HCT116 (cell line): ENCODE measurements around the gene CDK16. TPM values are rescaled to one million over a fixed set of nuclear protein-coding genes. Genes with fewer than 3 reads are reported as not detected.

ENCODE experiments used
- ATAC-seq: fragments of 200-7000 bp; cut with Tn5 transposase; 2 replicates; pipeline ENCODE4 v1.9.1; 2020; ENCODE audit warnings: mild to moderate bottlenecking, moderate library complexity
- BruUV-seq: library from RNA; stranded (reverse); fragments of 400-500 nt; replicated peaks from 2 replicates; lab custom pipeline; 2021; lab: Mats Ljungman, UMichigan
- CTCF ChIA-PET: fragments of 300-600 bp; sonication (Branson Sonifier 250); formaldehyde crosslinking; loops from one replicate; lab custom pipeline; 2021; ENCODE audit warnings: antibody characterized with exemption; lab: Charles Lee
- POLR2A ChIA-PET: fragments of 300-600, 350-600 bp; sonication (Branson Sonifier 250); formaldehyde crosslinking; loops from one replicate; lab custom pipeline; 2021; ENCODE audit warnings: antibody characterized with exemption; lab: Charles Lee
- RAD21 ChIA-PET, 2 experiments: fragments of 300-600 bp; sonication (Branson Sonifier 250); formaldehyde crosslinking; loops; one replicate each; lab custom pipeline; 2023; ENCODE audit warnings: low total read pairs in 2 of 2; ENCODE audit not compliant: uncharacterized antibody in 2 of 2, unreplicated experiment in 2 of 2, low non-redundant PET in 1 of 2; lab: Charles Lee
- DNase-seq: peaks from one replicate; pipeline ENCODE4 v3.0.0-alpha.2; 2010; ENCODE audit warnings: low read depth, low spot score
- H2AFZ ChIP-seq: fragments of 200-600 bp; shearing (Covaris generic), sonication (generic); 2 replicates; pipeline ENCODE4 v1.6.1; 2017; ENCODE audit warnings: low read depth, mixed run types, mixed read lengths, antibody characterized with exemption, low read length; ENCODE audit not compliant: poor library complexity, severe bottlenecking
- H3K27ac ChIP-seq: 2 replicates; pipeline ENCODE4 v1.5.1; 2012; ENCODE audit warnings: low read depth, low read length
- H3K27me3 ChIP-seq: fragments of 200-600 bp; sonication (generic); 2 replicates; pipeline ENCODE4 v1.6.1; 2016; ENCODE audit warnings: mixed run types, low read length, mixed read lengths; ENCODE audit not compliant: insufficient read depth
- H3K36me3 ChIP-seq, 2 experiments: fragments of 200-500 bp in 1 of 2; fragments of 200-600 bp in 1 of 2; sonication (Bioruptor generic) in 1 of 2; sonication (generic) in 1 of 2; 2 replicates each; pipeline versions ENCODE4 v1.5.1 to v1.6.1; 2014 to 2016; ENCODE audit warnings: low read length in 2 of 2, inconsistent platforms in 1 of 2, mixed read lengths in 1 of 2, mixed run types in 1 of 2; ENCODE audit not compliant: insufficient read depth in 2 of 2, control insufficient read depth in 1 of 2
- H3K4me1 ChIP-seq, 2 experiments: fragments of 200-600 bp in 1 of 2; sonication (generic) in 1 of 2; 2 replicates each; pipeline versions ENCODE4 v1.5.1 to v1.6.1; 2012 to 2017; ENCODE audit warnings: low read length in 2 of 2, inconsistent platforms in 1 of 2, mild to moderate bottlenecking in 1 of 2, mixed read lengths in 1 of 2, mixed run types in 1 of 2, moderate library complexity in 1 of 2; ENCODE audit not compliant: insufficient read depth in 2 of 2, control insufficient read depth in 1 of 2
- H3K4me2 ChIP-seq: fragments of 200-600 bp; sonication (generic); 2 replicates; pipeline ENCODE4 v1.6.1; 2017; ENCODE audit warnings: mixed run types, low read length, mixed read lengths
- H3K4me3 ChIP-seq, 2 experiments: fragments of 200-600 bp in 1 of 2; sonication (generic) in 1 of 2; replicated peaks in 1 of 2; 2 replicates each; pipeline ENCODE4 v1.5.1; 2011 to 2016; ENCODE audit warnings: low read length in 2 of 2, control low read depth in 1 of 2, low read depth in 1 of 2, mild to moderate bottlenecking in 1 of 2, mixed read lengths in 1 of 2, mixed run types in 1 of 2
- H3K79me2 ChIP-seq: fragments of 200-600 bp; sonication (generic); 2 replicates; pipeline ENCODE4 v1.6.1; 2017; ENCODE audit warnings: mild to moderate bottlenecking, mixed run types, low read length, moderate library complexity, mixed read lengths; ENCODE audit not compliant: insufficient read depth
- H3K9ac ChIP-seq: fragments of 200-600 bp; sonication (generic); 2 replicates; pipeline ENCODE4 v1.6.1; 2016; ENCODE audit warnings: low read length, mixed read lengths
- H3K9me2 ChIP-seq: fragments of 200-600 bp; sonication (generic), shearing (Covaris generic); 2 replicates; pipeline ENCODE4 v1.6.1; 2017; ENCODE audit warnings: mixed run types, mild to moderate bottlenecking, moderate library complexity; ENCODE audit not compliant: insufficient read depth
- H3K9me3 ChIP-seq, 2 experiments: fragments of 200-500 bp in 1 of 2; fragments of 200-600 bp in 1 of 2; sonication (Bioruptor generic) in 1 of 2; sonication (generic) in 1 of 2; 2 replicates each; pipeline ENCODE4 v1.6.1; 2014 to 2017; ENCODE audit warnings: low read length in 2 of 2, mixed read lengths in 2 of 2, inconsistent platforms in 1 of 2, low read depth in 1 of 2, mild to moderate bottlenecking in 1 of 2, mixed run types in 1 of 2, moderate library complexity in 1 of 2; ENCODE audit not compliant: control insufficient read depth in 1 of 2, insufficient read depth in 1 of 2
- H4K20me1 ChIP-seq: fragments of 200-600 bp; sonication (generic), shearing (Covaris generic); 2 replicates; pipeline ENCODE4 v1.6.1; 2017; ENCODE audit warnings: mixed run types, mild to moderate bottlenecking, moderate library complexity; ENCODE audit not compliant: insufficient read depth
- CBX3 ChIP-seq: IDR thresholded peaks from 2 replicates; pipeline ENCODE4 v1.6.1; 2012; ENCODE audit warnings: low read depth
- CEBPB ChIP-seq: IDR thresholded peaks from 2 replicates; pipeline ENCODE4 v1.6.1; 2012; ENCODE audit warnings: low read depth
- EGR1 ChIP-seq: IDR thresholded peaks from 2 replicates; pipeline ENCODE4 v1.6.1; 2012; ENCODE audit warnings: low read depth
- ELF1 ChIP-seq: IDR thresholded peaks from 2 replicates; pipeline ENCODE4 v1.6.1; 2012; ENCODE audit warnings: low read depth, borderline replicate concordance
- EZH2 ChIP-seq: fragments of 200-600 bp; sonication (generic); IDR thresholded peaks from 2 replicates; pipeline ENCODE4 v1.6.1; 2017; ENCODE audit warnings: antibody characterized with exemption, mixed run types
- EZH2phosphoT487 ChIP-seq: fragments of 200-600 bp; IDR thresholded peaks from 2 replicates; pipeline ENCODE4 v1.6.1; 2018; ENCODE audit warnings: antibody characterized with exemption, borderline replicate concordance
- FOSL1 ChIP-seq: IDR thresholded peaks from 2 replicates; pipeline ENCODE4 v1.6.1; 2012; ENCODE audit warnings: low read depth
- JUND ChIP-seq: IDR thresholded peaks from 2 replicates; pipeline ENCODE4 v1.6.1; 2012
- POLR2A ChIP-seq: IDR thresholded peaks from 2 replicates; pipeline ENCODE4 v1.7.0; 2011; ENCODE audit warnings: borderline replicate concordance; ENCODE audit not compliant: insufficient read depth, insufficient read length; ENCODE audit errors: extremely low read depth
- RAD21 ChIP-seq: IDR thresholded peaks from 2 replicates; pipeline ENCODE4 v1.6.1; 2012; ENCODE audit warnings: low read depth, mild to moderate bottlenecking
- SIN3A ChIP-seq: IDR thresholded peaks from 2 replicates; pipeline ENCODE4 v1.6.1; 2012; ENCODE audit warnings: low read depth
- SRF ChIP-seq: IDR thresholded peaks from 2 replicates; pipeline ENCODE4 v1.6.1; 2012; ENCODE audit warnings: low read depth
- TCF7L2 ChIP-seq: IDR thresholded peaks from 2 replicates; pipeline ENCODE4 v1.7.0; 2011; ENCODE audit warnings: borderline replicate concordance, inconsistent platforms; ENCODE audit not compliant: insufficient read depth, insufficient read length; ENCODE audit errors: extremely low read depth
- ZBTB33 ChIP-seq: IDR thresholded peaks from 2 replicates; pipeline ENCODE4 v1.6.1; 2011; ENCODE audit warnings: mild to moderate bottlenecking, low read length, moderate library complexity; ENCODE audit not compliant: insufficient replicate concordance; ENCODE audit errors: extremely low read depth
- ZFX ChIP-seq: fragments of 450-650 bp; IDR thresholded peaks from 2 replicates; pipeline ENCODE4 v1.6.1; 2017
- intact Hi-C: fragments of 100-400 bp; cut with micrococcal nuclease; formaldehyde crosslinking; loops from 2 replicates; pipeline ENCODE4 v1.10.0; 2022
- total RNA-seq: library from RNA; stranded (reverse); gene quantifications from one replicate; pipeline ENCODE4 v1.2.1, GENCODE V29; 2021; ENCODE audit not compliant: unreplicated experiment
- TF ChIP-seq, protein P1 (sequence below): IDR thresholded peaks from 2 replicates; pipeline ENCODE4 v1.6.1; 2012
- TF ChIP-seq, protein P2 (sequence below): IDR thresholded peaks from 2 replicates; pipeline ENCODE4 v1.6.1; 2012; ENCODE audit warnings: low read depth
- TF ChIP-seq, protein P3 (sequence below): IDR thresholded peaks from 2 replicates; pipeline ENCODE4 v1.6.1; 2012

The CDK16 gene
- total RNA-seq, 1 experiment from 2014 or later, result 131 TPM

- no peak for DNase-seq
- H3K79me2 ChIP-seq, result peaks cover 74% of the 10 kb centered on the region
- H3K9me3 ChIP-seq, result no peaks in the 10 kb centered on the region
- peaks cover 16 to 41% of the 10 kb centered on the region in 2 experiments; a peak in 3 of 4 replicates for H3K36me3 ChIP-seq
- peaks cover 2 to 10% of the 10 kb centered on the region in 2 experiments; a peak in 1 of 4 replicates for H3K4me1 ChIP-seq
- no peak overlapping the region for H3K4me3 ChIP-seq
- H3K27me3 ChIP-seq, result no peaks in the 10 kb centered on the region
- POLR2A ChIA-PET, result no interaction called here
- no peak overlapping the region for H3K9ac ChIP-seq
- H3K27ac ChIP-seq, result no peak overlapping the region
- intact Hi-C loops, result loop anchor here (10.0 kb wide), 1 partner anchor 557 kb away; no protein-coding TSS in a partner anchor
- RAD21 ChIA-PET, result interaction anchor here in 1 of 2 experiments (0.5 kb wide), 1 partner anchor 326 kb away, joined by 5 read pairs; no protein-coding TSS in a partner anchor
- CTCF ChIA-PET, result no interaction called here
- TF ChIP-seq ZFX, result no peak
- TF ChIP-seq JUND, result no peak
- no peak for TF ChIP-seq CBX3
- no peak for TF ChIP-seq CEBPB
- no peak for TF ChIP-seq ZBTB33
- TF ChIP-seq EZH2phosphoT487, result no peak
- no peak for TF ChIP-seq TCF7L2
- no peak for TF ChIP-seq SIN3A
- TF ChIP-seq, protein P1, sequence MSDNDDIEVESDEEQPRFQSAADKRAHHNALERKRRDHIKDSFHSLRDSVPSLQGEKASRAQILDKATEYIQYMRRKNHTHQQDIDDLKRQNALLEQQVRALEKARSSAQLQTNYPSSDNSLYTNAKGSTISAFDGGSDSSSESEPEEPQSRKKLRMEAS, result no peak
- TF ChIP-seq POLR2A, result no peak
- TF ChIP-seq EZH2, result no peak
- TF ChIP-seq, protein P2, sequence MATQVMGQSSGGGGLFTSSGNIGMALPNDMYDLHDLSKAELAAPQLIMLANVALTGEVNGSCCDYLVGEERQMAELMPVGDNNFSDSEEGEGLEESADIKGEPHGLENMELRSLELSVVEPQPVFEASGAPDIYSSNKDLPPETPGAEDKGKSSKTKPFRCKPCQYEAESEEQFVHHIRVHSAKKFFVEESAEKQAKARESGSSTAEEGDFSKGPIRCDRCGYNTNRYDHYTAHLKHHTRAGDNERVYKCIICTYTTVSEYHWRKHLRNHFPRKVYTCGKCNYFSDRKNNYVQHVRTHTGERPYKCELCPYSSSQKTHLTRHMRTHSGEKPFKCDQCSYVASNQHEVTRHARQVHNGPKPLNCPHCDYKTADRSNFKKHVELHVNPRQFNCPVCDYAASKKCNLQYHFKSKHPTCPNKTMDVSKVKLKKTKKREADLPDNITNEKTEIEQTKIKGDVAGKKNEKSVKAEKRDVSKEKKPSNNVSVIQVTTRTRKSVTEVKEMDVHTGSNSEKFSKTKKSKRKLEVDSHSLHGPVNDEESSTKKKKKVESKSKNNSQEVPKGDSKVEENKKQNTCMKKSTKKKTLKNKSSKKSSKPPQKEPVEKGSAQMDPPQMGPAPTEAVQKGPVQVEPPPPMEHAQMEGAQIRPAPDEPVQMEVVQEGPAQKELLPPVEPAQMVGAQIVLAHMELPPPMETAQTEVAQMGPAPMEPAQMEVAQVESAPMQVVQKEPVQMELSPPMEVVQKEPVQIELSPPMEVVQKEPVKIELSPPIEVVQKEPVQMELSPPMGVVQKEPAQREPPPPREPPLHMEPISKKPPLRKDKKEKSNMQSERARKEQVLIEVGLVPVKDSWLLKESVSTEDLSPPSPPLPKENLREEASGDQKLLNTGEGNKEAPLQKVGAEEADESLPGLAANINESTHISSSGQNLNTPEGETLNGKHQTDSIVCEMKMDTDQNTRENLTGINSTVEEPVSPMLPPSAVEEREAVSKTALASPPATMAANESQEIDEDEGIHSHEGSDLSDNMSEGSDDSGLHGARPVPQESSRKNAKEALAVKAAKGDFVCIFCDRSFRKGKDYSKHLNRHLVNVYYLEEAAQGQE, result no peak
- TF ChIP-seq SRF, result no peak
- TF ChIP-seq EGR1, result no peak
- no peak for TF ChIP-seq FOSL1
- no peak for TF ChIP-seq ELF1
- TF ChIP-seq, protein P3, sequence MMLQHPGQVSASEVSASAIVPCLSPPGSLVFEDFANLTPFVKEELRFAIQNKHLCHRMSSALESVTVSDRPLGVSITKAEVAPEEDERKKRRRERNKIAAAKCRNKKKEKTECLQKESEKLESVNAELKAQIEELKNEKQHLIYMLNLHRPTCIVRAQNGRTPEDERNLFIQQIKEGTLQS, result no peak
- TF ChIP-seq RAD21, result no peak
- H4K20me1 ChIP-seq, result no peaks in the 10 kb centered on the region
- no TSS peak for BruUV-seq
- no peak overlapping the region for H2AFZ ChIP-seq
- no peaks in the 10 kb centered on the region for H3K9me2 ChIP-seq
- H3K4me2 ChIP-seq, result no peak overlapping the region
- ATAC-seq, result no peak
Measured at GRCh38 chrX:47198026-47198686, 20.3 kb upstream of the CDK16 start.
